Measurements from ENCODE around the gene MYD88. TPM values are rescaled to one million over a fixed set of nuclear protein-coding genes. Genes with fewer than 3 reads are reported as not detected.

The MYD88 gene
- total and polyA plus RNA-seq, 9 of the 15 experiments (the other 6 are each of a cell fraction or from before 2014, with no cell fraction given) = 3.2 to 47.3 (median 27.6) TPM

GRCh38 chr3:38131621-38132369, 6.7 kb upstream of the MYD88 start (continued):
- 0 out of 2 replicates have a peak, but pooled peaks have one; percentile 15 for TF ChIP-seq MYC (IDR thresholded peaks at IDR 0.05; ENCODE audit: low read depth, low read length)
- no peak for TF ChIP-seq MYC (CRISPR knock-in tag; IDR thresholded peaks at IDR 0.05; ENCODE audit: borderline replicate concordance, low read depth)
- TF ChIP-seq ZKSCAN3 (CRISPR knock-in tag; IDR thresholded peaks at IDR 0.05) = no peak
- peak; percentile 35; the same call in 1 of the 2 replicates for TF ChIP-seq CBFB (CRISPR knock-in tag; IDR thresholded peaks at IDR 0.05)
- 0 out of 2 replicates have a peak, but pooled peaks have one; percentile 8 for TF ChIP-seq EP300 (IDR thresholded peaks at IDR 0.05; ENCODE audit: low read length)
- 0 out of 2 replicates have a peak, but pooled peaks have one; percentile 29 for TF ChIP-seq ZBTB1 (CRISPR knock-in tag; IDR thresholded peaks at IDR 0.05; ENCODE audit: borderline replicate concordance, low read depth)
- no peak for TF ChIP-seq ZNF253 (CRISPR knock-in tag; conservative IDR thresholded peaks at IDR 0.05)
- no peak for TF ChIP-seq HMG20B (CRISPR knock-in tag; IDR thresholded peaks at IDR 0.05)
- no peak for TF ChIP-seq TRIM24 (IDR thresholded peaks at IDR 0.05)
- TF ChIP-seq CBX1 (IDR thresholded peaks at IDR 0.05; ENCODE audit: low read depth) = no peak
- no peak for TF ChIP-seq ZSCAN29 (IDR thresholded peaks at IDR 0.05)
- no peak for TF ChIP-seq FOS (IDR thresholded peaks at IDR 0.05; ENCODE audit: extremely low read depth, insufficient read length)
- TF ChIP-seq ZNF124 (CRISPR knock-in tag; IDR thresholded peaks at IDR 0.05) = no peak
- no peak for TF ChIP-seq ZNF3 (CRISPR knock-in tag; IDR thresholded peaks at IDR 0.05)
- TF ChIP-seq, protein P1, sequence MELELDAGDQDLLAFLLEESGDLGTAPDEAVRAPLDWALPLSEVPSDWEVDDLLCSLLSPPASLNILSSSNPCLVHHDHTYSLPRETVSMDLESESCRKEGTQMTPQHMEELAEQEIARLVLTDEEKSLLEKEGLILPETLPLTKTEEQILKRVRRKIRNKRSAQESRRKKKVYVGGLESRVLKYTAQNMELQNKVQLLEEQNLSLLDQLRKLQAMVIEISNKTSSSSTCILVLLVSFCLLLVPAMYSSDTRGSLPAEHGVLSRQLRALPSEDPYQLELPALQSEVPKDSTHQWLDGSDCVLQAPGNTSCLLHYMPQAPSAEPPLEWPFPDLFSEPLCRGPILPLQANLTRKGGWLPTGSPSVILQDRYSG (tag; conservative IDR thresholded peaks at IDR 0.05; ENCODE audit: low read depth) = no peak
- peak in 1 of 2 experiments; percentile 15; a peak in 1 of 4 replicates for TF ChIP-seq RCOR1 (IDR thresholded peaks at IDR 0.05; ENCODE audit: borderline replicate concordance in 1 of 2, low read depth in 2 of 2, low read length in 2 of 2)
- TF ChIP-seq NR3C1 (CRISPR knock-in tag; IDR thresholded peaks at IDR 0.05) = no peak
- no peak for TF ChIP-seq HDAC3 (IDR thresholded peaks at IDR 0.05; ENCODE audit: borderline replicate concordance, partially characterized antibody)
- no peak for TF ChIP-seq FOXA1 (IDR thresholded peaks at IDR 0.05; ENCODE audit: borderline replicate concordance)
- no peak for TF ChIP-seq NEUROD1 (IDR thresholded peaks at IDR 0.05; ENCODE audit: borderline replicate concordance, low read depth, low read length, partially characterized antibody)
- no peak for TF ChIP-seq MEIS2 (IDR thresholded peaks at IDR 0.05; ENCODE audit: partially characterized antibody)
- no peak for TF ChIP-seq FUS (optimal IDR thresholded peaks at IDR 0.05; ENCODE audit: low read depth, low read length)
- TF ChIP-seq ATF2 (CRISPR knock-in tag; IDR thresholded peaks at IDR 0.05) = no peak
- TF ChIP-seq, protein P2, sequence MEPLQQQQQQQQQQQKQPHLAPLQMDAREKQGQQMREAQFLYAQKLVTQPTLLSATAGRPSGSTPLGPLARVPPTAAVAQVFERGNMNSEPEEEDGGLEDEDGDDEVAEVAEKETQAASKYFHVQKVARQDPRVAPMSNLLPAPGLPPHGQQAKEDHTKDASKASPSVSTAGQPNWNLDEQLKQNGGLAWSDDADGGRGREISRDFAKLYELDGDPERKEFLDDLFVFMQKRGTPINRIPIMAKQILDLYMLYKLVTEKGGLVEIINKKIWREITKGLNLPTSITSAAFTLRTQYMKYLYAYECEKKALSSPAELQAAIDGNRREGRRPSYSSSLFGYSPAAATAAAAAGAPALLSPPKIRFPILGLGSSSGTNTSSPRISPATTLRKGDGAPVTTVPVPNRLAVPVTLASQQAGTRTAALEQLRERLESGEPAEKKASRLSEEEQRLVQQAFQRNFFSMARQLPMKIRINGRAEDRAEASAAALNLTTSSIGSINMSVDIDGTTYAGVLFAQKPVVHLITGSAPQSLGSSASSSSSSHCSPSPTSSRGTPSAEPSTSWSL (CRISPR knock-in tag; IDR thresholded peaks at IDR 0.05; ENCODE audit: borderline replicate concordance) = no peak
- TF ChIP-seq ATF1 (CRISPR knock-in tag; IDR thresholded peaks at IDR 0.05) = no peak
- 0 out of 2 replicates have a peak, but pooled peaks have one; percentile 16 for TF ChIP-seq ATF1 (tag; IDR thresholded peaks at IDR 0.05)
- TF ChIP-seq ZBTB7A (IDR thresholded peaks at IDR 0.05; ENCODE audit: borderline replicate concordance, control insufficient read depth, low read depth, low read length) = 0 out of 2 replicates have a peak, but pooled peaks have one; percentile 31
